CD8-positive, alpha-beta memory T cell (primary cell): ENCODE measurements around the gene ZFP36L2. TPM values are rescaled to one million over a fixed set of nuclear protein-coding genes. Genes with fewer than 3 reads are reported as not detected.

Experiments used
- CTCF ChIA-PET: fragments of 350-600 bp; sonication (Branson Sonifier 250); formaldehyde crosslinking; loops from one replicate; lab custom pipeline; 2021; ENCODE audit warnings: antibody characterized with exemption; lab: Charles Lee
- POLR2A ChIA-PET: fragments of 350-600 bp; sonication (Branson Sonifier 250); formaldehyde crosslinking; loops from one replicate; lab custom pipeline; 2021; ENCODE audit warnings: antibody characterized with exemption; lab: Charles Lee
- DNase-seq, 5 donors: peaks; one replicate each; pipeline versions ENCODE4 v3.0.0 to v3.0.0-alpha.2; 2020 to 2022; ENCODE audit warnings: mixed read lengths in 1 of 5
- H3K27ac ChIP-seq: one replicate; pipeline ENCODE4 v1.7.0; 2013; ENCODE audit warnings: low read depth, mild to moderate bottlenecking, low read length, moderate library complexity
- H3K27me3 ChIP-seq: 2 replicates; pipeline ENCODE4 v1.7.0; 2013; ENCODE audit warnings: low read length, mild to moderate bottlenecking; ENCODE audit not compliant: insufficient read depth, poor library complexity, severe bottlenecking
- H3K36me3 ChIP-seq: 2 replicates; pipeline ENCODE4 v1.7.0; 2013; ENCODE audit warnings: mild to moderate bottlenecking, low read length, moderate library complexity; ENCODE audit not compliant: insufficient read depth
- H3K4me1 ChIP-seq: 2 replicates; pipeline ENCODE4 v1.7.0; 2013; ENCODE audit warnings: mild to moderate bottlenecking, low read length, moderate library complexity; ENCODE audit not compliant: insufficient read depth
- H3K4me3 ChIP-seq: 2 replicates; pipeline ENCODE4 v1.7.0; 2013; ENCODE audit warnings: mild to moderate bottlenecking, low read length
- H3K9me3 ChIP-seq: 2 replicates; pipeline ENCODE4 v1.7.0; 2013; ENCODE audit warnings: mild to moderate bottlenecking, low read length
- H3K27ac Mint-ChIP-seq, 8 donors: one replicate each; pipeline ENCODE4 v1.8.0; 2020 to 2021; ENCODE audit warnings: mixed read lengths in 8 of 8, mild to moderate bottlenecking in 6 of 8, inconsistent platforms in 3 of 8, moderate library complexity in 3 of 8
- H3K27me3 Mint-ChIP-seq, 2 donors: one replicate each; pipeline ENCODE4 v1.8.0; 2020 to 2021; ENCODE audit warnings: mixed read lengths in 2 of 2, mild to moderate bottlenecking in 1 of 2, moderate library complexity in 1 of 2
- H3K36me3 Mint-ChIP-seq, 3 donors: one replicate each; pipeline ENCODE4 v1.8.0; 2020 to 2021; ENCODE audit warnings: mixed read lengths in 3 of 3, inconsistent platforms in 1 of 3, mild to moderate bottlenecking in 1 of 3
- H3K4me1 Mint-ChIP-seq, 3 donors: one replicate each; pipeline ENCODE4 v1.8.0; 2020 to 2021; ENCODE audit warnings: mixed read lengths in 3 of 3, inconsistent platforms in 1 of 3, mild to moderate bottlenecking in 1 of 3
- H3K4me3 Mint-ChIP-seq, 7 donors: one replicate each; pipeline ENCODE4 v1.8.0; 2020 to 2021; ENCODE audit warnings: mixed read lengths in 7 of 7, mild to moderate bottlenecking in 6 of 7, moderate library complexity in 4 of 7, inconsistent platforms in 2 of 7
- H3K9me3 Mint-ChIP-seq, 5 donors: one replicate each; pipeline ENCODE4 v1.8.0; 2020 to 2022; ENCODE audit warnings: mixed read lengths in 5 of 5, mild to moderate bottlenecking in 3 of 5, moderate library complexity in 2 of 5, inconsistent platforms in 1 of 5
- polyA plus RNA-seq: library from polyadenylated mRNA; unstranded; fragments of 300-500 nt; fragmentation: Illumina TruSeq; gene quantifications from one replicate; pipeline ENCODE4 v1.2.3, GENCODE V29; 2021
- total RNA-seq, 2 experiments: library from RNA; stranded (reverse); gene quantifications; one replicate each; pipeline ENCODE4 v1.2.3, GENCODE V29; 2021

The ZFP36L2 gene
- total RNA-seq (10 to 100 TPM; 98.0 to 98.6 TPM), polyA plus RNA-seq (737 TPM)

- Mint-ChIP-seq H3K4me3 (peak within 1 kb of the TSS; percentile 80 to 99 (median 98)), H3K27ac (peak within 1 kb of the TSS; percentile 89 to 98 (median 96)), H3K4me1 (peaks cover 28 to 32% (median 29%) of the 10 kb centered on the region in 3 donors), H3K36me3 (peaks cover 24 to 68% (median 29%) of the 10 kb centered on the region in 3 donors), H3K27me3 (peaks cover 0 to 36% of the 10 kb centered on the region in 2 donors), H3K9me3 (peaks cover 0 to 6% (median 3%) of the 10 kb centered on the region in 5 donors)
- ChIA-PET POLR2A (interaction anchor here (0.5 to 13.5 kb wide), 26 partner anchors 7 to 864 kb away, joined by 3 to 590 read pairs (median 4); partner anchors contain the start of gene THADA), CTCF (interaction anchor here (0.7 to 19.6 kb wide), 9 partner anchors 7 to 258 kb away, joined by 3 to 820 read pairs (median 29); no protein-coding TSS in a partner anchor)
- no peaks in the 10 kb centered on the region for H3K27me3 ChIP-seq
- H3K4me1 ChIP-seq = peaks cover 24% of the 10 kb centered on the region
- peak within 1 kb of the TSS; percentile 97 for H3K27ac ChIP-seq
- no peaks in the 10 kb centered on the region for H3K9me3 ChIP-seq
- H3K4me3 ChIP-seq = peak within 1 kb of the TSS; percentile 99
- peak; percentile 92 to 98 (median 97) for DNase-seq
- peaks cover 47% of the 10 kb centered on the region for H3K36me3 ChIP-seq
These were observed at the start of gene ZFP36L2 for GRCh38 chr2:43226558-43226954. ZFP36L2 (minus strand) TSS chr2:43226606; CDS start chr2:43226315, 291 bp downstream.

- Mint-ChIP-seq H3K27ac (peak overlapping the region in 1 of 8 donors; percentile 51), H3K4me3 (no peak overlapping the region), H3K9me3 (no peaks in the 10 kb centered on the region), H3K4me1 (peaks cover 0 to 3% (median 0%) of the 10 kb centered on the region in 3 donors), H3K36me3 (peaks cover 0 to 71% (median 24%) of the 10 kb centered on the region in 3 donors), H3K27me3 (no peaks in the 10 kb centered on the region)
- no peaks in the 10 kb centered on the region for H3K36me3 ChIP-seq
- no peaks in the 10 kb centered on the region for H3K9me3 ChIP-seq
- no peak overlapping the region for H3K4me3 ChIP-seq
- H3K4me1 ChIP-seq = no peaks in the 10 kb centered on the region
- no peak for DNase-seq
- CTCF ChIA-PET = no interaction called here
- POLR2A ChIA-PET = no interaction called here
- no peak overlapping the region for H3K27ac ChIP-seq
- H3K27me3 ChIP-seq = no peaks in the 10 kb centered on the region
These were observed 48.3 kb upstream of the ZFP36L2 start for GRCh38 chr2:43274721-43275120.

GRCh38 chr2:43274055-43274454 is 47.6 kb upstream of the ZFP36L2 start:
- no peak for DNase-seq
- no peaks in the 10 kb centered on the region for H3K9me3 ChIP-seq
- no peaks in the 10 kb centered on the region for H3K36me3 ChIP-seq
- POLR2A ChIA-PET = interaction anchor here (0.6 kb wide), 1 partner anchor 894 kb away, joined by 3 read pairs; the partner anchor contains the start of gene PPM1B
- H3K27me3 Mint-ChIP-seq = no peaks in the 10 kb centered on the region
- no peak overlapping the region for H3K4me3 ChIP-seq
- H3K27ac Mint-ChIP-seq = peak overlapping the region in 4 of 8 donors; percentile 7 to 48 (median 37)
- H3K27me3 ChIP-seq = no peaks in the 10 kb centered on the region
- H3K27ac ChIP-seq = no peak overlapping the region
- H3K9me3 Mint-ChIP-seq = no peaks in the 10 kb centered on the region
- no peak overlapping the region for H3K4me3 Mint-ChIP-seq
- H3K36me3 Mint-ChIP-seq = peaks cover 0 to 69% (median 26%) of the 10 kb centered on the region in 3 donors
- CTCF ChIA-PET = no interaction called here
- H3K4me1 Mint-ChIP-seq = peaks cover 0 to 3% (median 0%) of the 10 kb centered on the region in 3 donors
- no peaks in the 10 kb centered on the region for H3K4me1 ChIP-seq

- Mint-ChIP-seq H3K27ac (peak overlapping the region in 3 of 8 donors; percentile 36 to 68 (median 48)), H3K4me1 (peaks cover 0 to 3% (median 0%) of the 10 kb centered on the region in 3 donors), H3K27me3 (no peaks in the 10 kb centered on the region), H3K9me3 (no peaks in the 10 kb centered on the region), H3K4me3 (no peak overlapping the region), H3K36me3 (peaks cover 0 to 69% (median 26%) of the 10 kb centered on the region in 3 donors)
- CTCF ChIA-PET = no interaction called here
- Histone ChIP-seq H3K4me1 (no peaks in the 10 kb centered on the region), H3K4me3 (no peak overlapping the region), H3K9me3 (no peaks in the 10 kb centered on the region), H3K27ac (no peak overlapping the region), H3K27me3 (no peaks in the 10 kb centered on the region), H3K36me3 (no peaks in the 10 kb centered on the region)
- POLR2A ChIA-PET = interaction anchor here (0.6 kb wide), 1 partner anchor 895 kb away, joined by 3 read pairs; the partner anchor contains the start of gene PPM1B
- no peak for DNase-seq
These were observed 47.1 kb upstream of the ZFP36L2 start for GRCh38 chr2:43273529-43273928.

- Mint-ChIP-seq H3K27me3 (no peaks in the 10 kb centered on the region), H3K27ac (peak overlapping the region in 3 of 8 donors; percentile 11 to 58 (median 47)), H3K4me1 (no peaks in the 10 kb centered on the region), H3K9me3 (no peaks in the 10 kb centered on the region), H3K4me3 (no peak overlapping the region), H3K36me3 (peaks cover 0 to 71% (median 28%) of the 10 kb centered on the region in 3 donors)
- H3K4me1 ChIP-seq = no peaks in the 10 kb centered on the region
- H3K27me3 ChIP-seq = no peaks in the 10 kb centered on the region
- DNase-seq = no peak
- no peaks in the 10 kb centered on the region for H3K36me3 ChIP-seq
- POLR2A ChIA-PET = no interaction called here
- H3K9me3 ChIP-seq = no peaks in the 10 kb centered on the region
- no peak overlapping the region for H3K27ac ChIP-seq
- CTCF ChIA-PET = no interaction called here
- no peak overlapping the region for H3K4me3 ChIP-seq
These were observed 44.7 kb upstream of the ZFP36L2 start for GRCh38 chr2:43270930-43271615.

GRCh38 chr2:43270461-43270860 is 44.1 kb upstream of the ZFP36L2 start:
- Mint-ChIP-seq H3K4me1 (no peaks in the 10 kb centered on the region), H3K27me3 (no peaks in the 10 kb centered on the region), H3K4me3 (no peak overlapping the region), H3K36me3 (peaks cover 0 to 70% (median 30%) of the 10 kb centered on the region in 3 donors), H3K27ac (peak overlapping the region in 4 of 8 donors; percentile 6 to 81 (median 38)), H3K9me3 (no peaks in the 10 kb centered on the region)
- no peaks in the 10 kb centered on the region for H3K9me3 ChIP-seq
- no peak overlapping the region for H3K4me3 ChIP-seq
- H3K36me3 ChIP-seq = no peaks in the 10 kb centered on the region
- ChIA-PET POLR2A (no interaction called here), CTCF (no interaction called here)
- no peaks in the 10 kb centered on the region for H3K4me1 ChIP-seq
- no peak overlapping the region for H3K27ac ChIP-seq
- no peaks in the 10 kb centered on the region for H3K27me3 ChIP-seq
- no peak for DNase-seq

GRCh38 chr2:43269706-43270105 is 43.3 kb upstream of the ZFP36L2 start:
- Mint-ChIP-seq H3K4me1 (no peaks in the 10 kb centered on the region), H3K27ac (peak overlapping the region in 2 of 8 donors; percentile 9 to 36), H3K4me3 (no peak overlapping the region), H3K36me3 (peaks cover 0 to 75% (median 29%) of the 10 kb centered on the region in 3 donors), H3K27me3 (no peaks in the 10 kb centered on the region), H3K9me3 (no peaks in the 10 kb centered on the region)
- Histone ChIP-seq H3K27me3 (no peaks in the 10 kb centered on the region), H3K36me3 (no peaks in the 10 kb centered on the region), H3K27ac (no peak overlapping the region), H3K4me1 (no peaks in the 10 kb centered on the region), H3K9me3 (no peaks in the 10 kb centered on the region), H3K4me3 (no peak overlapping the region)
- CTCF ChIA-PET = no interaction called here
- no peak for DNase-seq
- POLR2A ChIA-PET = no interaction called here

GRCh38 chr2:43269074-43269572 is 42.7 kb upstream of the ZFP36L2 start:
- Histone ChIP-seq H3K27me3 (no peaks in the 10 kb centered on the region), H3K4me1 (no peaks in the 10 kb centered on the region), H3K27ac (no peak overlapping the region), H3K4me3 (no peak overlapping the region), H3K9me3 (no peaks in the 10 kb centered on the region), H3K36me3 (no peaks in the 10 kb centered on the region)
- no peak for DNase-seq
- CTCF ChIA-PET = no interaction called here
- Mint-ChIP-seq H3K27ac (peak overlapping the region in 3 of 8 donors; percentile 19 to 87 (median 61)), H3K4me1 (no peaks in the 10 kb centered on the region), H3K9me3 (no peaks in the 10 kb centered on the region), H3K27me3 (no peaks in the 10 kb centered on the region), H3K4me3 (no peak overlapping the region), H3K36me3 (peaks cover 0 to 76% (median 25%) of the 10 kb centered on the region in 3 donors)
- POLR2A ChIA-PET = no interaction called here
